ENCODE results near the gene GABRE.

Gene GABRE

GRCh38 chrX:151974336-151975227, at the start of gene GABRE:
TSS of gene GABRE (minus strand) at chrX:151974676. CDS start at chrX:151974625, 51 bp downstream.
- DNase-seq (ENCODE audit: low read depth) = no peak

- DNase-seq (ENCODE audit: low read depth) = no peak
These were observed 46.4 kb upstream of the GABRE start for GRCh38 chrX:152020888-152021287.

- DNase-seq (ENCODE audit: low read depth) = no peak
These were observed 25.3 kb upstream of the GABRE start for GRCh38 chrX:151999813-152000212.

GRCh38 chrX:151997539-151997938, 23.1 kb upstream of the GABRE start:
- no peak for DNase-seq (ENCODE audit: low read depth)

- no peak for DNase-seq (ENCODE audit: low read depth)
These were observed 21.9 kb upstream of the GABRE start for GRCh38 chrX:151996347-151996746.

GRCh38 chrX:151994476-151994875, 20.0 kb upstream of the GABRE start:
- DNase-seq (ENCODE audit: low read depth) = no peak

- DNase-seq (ENCODE audit: low read depth) = no peak
These were observed 14.3 kb upstream of the GABRE start for GRCh38 chrX:151988706-151989299.

GRCh38 chrX:151987108-151987507, 12.6 kb upstream of the GABRE start:
- no peak for DNase-seq (ENCODE audit: low read depth)

- DNase-seq (ENCODE audit: low read depth) = no peak
These were observed 11.5 kb upstream of the GABRE start for GRCh38 chrX:151985955-151986354.

- DNase-seq (ENCODE audit: low read depth) = no peak
These were observed 11.1 kb upstream of the GABRE start for GRCh38 chrX:151985531-151985930.

- DNase-seq (ENCODE audit: low read depth) = no peak
These were observed 10.4 kb upstream of the GABRE start for GRCh38 chrX:151984902-151985301.

GRCh38 chrX:151984328-151984727, 9.9 kb upstream of the GABRE start:
- no peak for DNase-seq (ENCODE audit: low read depth)

- no peak for DNase-seq (ENCODE audit: low read depth)
These were observed 8.7 kb upstream of the GABRE start for GRCh38 chrX:151983186-151983585.

GRCh38 chrX:151982222-151982621, 7.7 kb upstream of the GABRE start:
- DNase-seq (ENCODE audit: low read depth) = no peak

GRCh38 chrX:151981129-151981528, 6.7 kb upstream of the GABRE start:
- no peak for DNase-seq (ENCODE audit: low read depth)

- no peak for DNase-seq (ENCODE audit: low read depth)
These were observed 3.4 kb upstream of the GABRE start for GRCh38 chrX:151977923-151978322.

GRCh38 chrX:151977009-151977408, 2.5 kb upstream of the GABRE start:
- no peak for DNase-seq (ENCODE audit: low read depth)

GRCh38 chrX:151975736-151976275, 1.3 kb upstream of the GABRE start:
- DNase-seq (ENCODE audit: low read depth) = no peak

GRCh38 chrX:151975228-151975593, 735 bp upstream of the GABRE start:
- no peak for DNase-seq (ENCODE audit: low read depth)

GRCh38 chrX:151973851-151974335, 583 bp downstream of the GABRE start:
- no peak for DNase-seq (ENCODE audit: low read depth)

- DNase-seq (ENCODE audit: low read depth) = no peak
These were observed 1.3 kb downstream of the GABRE start for GRCh38 chrX:151973060-151973661.

- no peak for DNase-seq (ENCODE audit: low read depth)
These were observed 3.8 kb downstream of the GABRE start for GRCh38 chrX:151970661-151971060.

GRCh38 chrX:151970027-151970426, 4.4 kb downstream of the GABRE start:
- DNase-seq (ENCODE audit: low read depth) = no peak

Measured in activated T-cell treated with anti-CD3 and anti-CD28 coated beads for 48 hours (primary cell).